Measurements from ENCODE around the gene MAPK8IP1. TPM values are rescaled to one million over a fixed set of nuclear protein-coding genes. Genes with fewer than 3 reads are reported as not detected.

The MAPK8IP1 gene
- total RNA-seq, 1 donor from 2014 or later = 3.7 TPM

DNA sequence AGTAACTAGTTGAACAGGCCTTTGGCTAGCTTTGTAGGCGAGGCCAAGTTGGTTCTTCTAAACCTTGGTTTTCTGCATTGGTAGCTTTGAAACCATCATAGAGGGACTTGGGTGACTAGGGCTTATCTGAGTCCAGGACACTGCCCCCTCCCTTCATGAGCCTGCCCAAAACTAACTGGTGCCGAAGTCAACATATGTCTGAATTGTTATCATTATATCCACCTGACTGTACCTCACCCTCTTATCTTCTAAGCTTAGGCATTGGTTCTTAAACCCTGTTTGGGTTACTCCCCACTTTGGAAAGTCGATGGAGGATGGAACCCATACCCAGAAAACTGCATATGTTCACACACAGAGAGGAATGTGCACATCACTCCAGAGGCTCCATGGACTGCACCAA is 7.6 kb upstream of the MAPK8IP1 start:
- no peak for TF ChIP-seq EZH2 (IDR thresholded peaks at IDR 0.05)
- TF ChIP-seq, protein P1, sequence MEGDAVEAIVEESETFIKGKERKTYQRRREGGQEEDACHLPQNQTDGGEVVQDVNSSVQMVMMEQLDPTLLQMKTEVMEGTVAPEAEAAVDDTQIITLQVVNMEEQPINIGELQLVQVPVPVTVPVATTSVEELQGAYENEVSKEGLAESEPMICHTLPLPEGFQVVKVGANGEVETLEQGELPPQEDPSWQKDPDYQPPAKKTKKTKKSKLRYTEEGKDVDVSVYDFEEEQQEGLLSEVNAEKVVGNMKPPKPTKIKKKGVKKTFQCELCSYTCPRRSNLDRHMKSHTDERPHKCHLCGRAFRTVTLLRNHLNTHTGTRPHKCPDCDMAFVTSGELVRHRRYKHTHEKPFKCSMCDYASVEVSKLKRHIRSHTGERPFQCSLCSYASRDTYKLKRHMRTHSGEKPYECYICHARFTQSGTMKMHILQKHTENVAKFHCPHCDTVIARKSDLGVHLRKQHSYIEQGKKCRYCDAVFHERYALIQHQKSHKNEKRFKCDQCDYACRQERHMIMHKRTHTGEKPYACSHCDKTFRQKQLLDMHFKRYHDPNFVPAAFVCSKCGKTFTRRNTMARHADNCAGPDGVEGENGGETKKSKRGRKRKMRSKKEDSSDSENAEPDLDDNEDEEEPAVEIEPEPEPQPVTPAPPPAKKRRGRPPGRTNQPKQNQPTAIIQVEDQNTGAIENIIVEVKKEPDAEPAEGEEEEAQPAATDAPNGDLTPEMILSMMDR (IDR thresholded peaks at IDR 0.05) = no peak
- no peak for TF ChIP-seq EZH2phosphoT487 (IDR thresholded peaks at IDR 0.05)
- no peaks in the 10 kb centered on the region for H3K9me3 ChIP-seq (ENCODE audit: low read depth)
- no peaks in the 10 kb centered on the region for H3K36me3 ChIP-seq
- H4K20me1 ChIP-seq (ENCODE audit: low read depth) = no peaks in the 10 kb centered on the region
- H3K4me3 ChIP-seq = no peak overlapping the region
- H3F3A ChIP-seq (ENCODE audit: low read depth) = peaks cover 4% of the 10 kb centered on the region
- no peak overlapping the region for H3K9ac ChIP-seq
- no peak for DNase-seq (ENCODE audit: low spot score)
- H3K27ac ChIP-seq = no peak overlapping the region
- H3K27me3 ChIP-seq = no peaks in the 10 kb centered on the region
- peaks cover 4% of the 10 kb centered on the region for H3K36me3 Mint-ChIP-seq
- H3K27me3 Mint-ChIP-seq (ENCODE audit: insufficient read depth, low read depth) = no peaks in the 10 kb centered on the region
- peaks cover 14% of the 10 kb centered on the region for H3K4me1 Mint-ChIP-seq
- no peaks in the 10 kb centered on the region for H3K79me2 ChIP-seq (ENCODE audit: low read depth)
- no peaks in the 10 kb centered on the region for H3K9me3 Mint-ChIP-seq
- H3K4me3 Mint-ChIP-seq = no peak overlapping the region
- no peak overlapping the region for H3K27ac Mint-ChIP-seq
- peaks cover 20% of the 10 kb centered on the region for H3K4me1 ChIP-seq
- no peak overlapping the region for H2AFZ ChIP-seq (replicated peaks)
- no peak overlapping the region for H3K4me2 ChIP-seq

DNA sequence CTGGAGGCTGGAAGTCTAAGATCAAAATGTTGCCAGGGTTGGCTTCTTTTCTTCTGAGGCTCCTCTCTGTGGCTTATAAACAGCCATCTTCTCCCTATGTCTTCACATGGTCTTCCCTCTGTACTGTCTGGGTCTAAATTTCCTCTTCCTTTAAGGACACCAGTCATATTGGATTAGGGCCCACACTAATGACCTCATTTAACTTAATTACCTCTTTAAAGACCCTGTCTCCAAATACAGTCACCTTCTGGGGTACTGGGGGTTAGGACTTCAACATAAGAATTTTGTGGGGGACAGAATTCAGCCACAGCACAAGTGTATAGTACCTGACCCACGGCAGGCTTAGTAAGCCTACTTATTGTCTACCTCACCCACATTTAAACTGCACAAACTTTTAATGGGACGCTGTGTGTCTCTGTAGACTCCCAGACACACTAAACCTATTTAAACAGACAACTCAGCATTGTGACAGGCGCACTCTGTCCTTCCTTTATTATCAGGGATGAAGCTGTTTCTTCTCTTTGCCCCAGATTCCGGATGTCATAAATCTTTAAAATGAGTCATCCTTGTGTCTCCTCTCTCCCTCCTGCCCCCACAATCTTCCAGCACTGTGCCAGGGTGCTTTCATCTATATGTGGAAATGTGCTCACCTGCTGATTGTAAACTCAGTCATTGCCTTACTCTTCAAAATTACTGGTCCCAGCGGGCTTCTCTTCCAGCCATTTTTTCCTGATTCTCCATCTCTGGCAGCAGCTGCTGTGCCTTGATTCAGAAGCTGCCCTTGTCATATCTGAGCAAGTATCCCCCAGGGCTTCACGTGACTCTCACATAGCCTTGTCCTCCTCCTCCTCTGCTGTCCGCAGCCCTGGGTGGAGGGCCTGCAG is 5.4 kb upstream of the MAPK8IP1 start:
- Mint-ChIP-seq H3K9me3 (no peaks in the 10 kb centered on the region), H3K27ac (no peak overlapping the region)
- no peak overlapping the region for H3K9ac ChIP-seq

DNA sequence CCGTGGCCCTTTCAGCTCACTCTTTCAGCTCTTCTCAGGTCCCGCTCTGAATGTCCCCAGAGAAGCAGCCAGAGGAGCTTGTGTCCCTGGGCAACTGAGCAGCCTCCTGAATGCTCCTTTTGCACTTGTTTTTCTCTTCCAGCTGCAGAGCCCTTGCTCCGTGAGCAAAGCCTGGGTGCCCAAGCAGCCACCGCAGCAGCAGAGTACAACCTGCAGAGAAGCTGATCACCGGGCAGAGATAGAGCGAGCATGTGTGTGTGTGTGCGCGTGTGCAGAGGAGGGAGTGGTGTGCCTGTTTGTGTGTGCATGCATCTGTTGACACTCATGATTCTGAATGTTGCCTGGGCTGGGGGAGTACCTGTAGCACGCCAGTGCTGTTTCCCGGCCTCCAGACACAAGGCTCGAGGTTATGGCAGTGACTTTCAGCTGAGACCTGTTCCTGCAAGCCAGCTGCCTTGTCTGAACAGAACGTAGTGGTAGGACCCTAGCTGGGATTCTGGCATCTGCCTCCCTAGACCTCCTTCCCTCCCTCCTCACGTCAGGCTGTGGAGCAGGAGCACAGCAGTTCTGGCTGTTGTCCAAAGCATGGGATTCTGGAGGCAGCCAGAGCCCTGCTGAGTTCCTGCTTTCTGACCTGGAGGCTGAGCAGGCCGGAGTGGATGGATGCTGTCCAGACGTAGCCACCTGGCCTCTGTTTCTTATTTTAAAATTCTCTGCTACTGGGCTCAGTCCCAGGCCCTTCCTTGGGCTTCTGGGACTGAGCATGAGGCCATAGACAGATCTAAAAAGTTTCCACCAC is 4.5 kb upstream of the MAPK8IP1 start:
- H3K4me3 Mint-ChIP-seq = no peak overlapping the region
- no peaks in the 10 kb centered on the region for H3K9me3 ChIP-seq (ENCODE audit: low read depth)
- no peak overlapping the region for H3K9ac ChIP-seq
- no peak overlapping the region for H3K27ac ChIP-seq
- DNase-seq (ENCODE audit: low spot score) = no peak
- H4K20me1 ChIP-seq (ENCODE audit: low read depth) = peaks cover 22% of the 10 kb centered on the region
- H3K27me3 ChIP-seq = peaks cover 2% of the 10 kb centered on the region
- no peaks in the 10 kb centered on the region for H3K79me2 ChIP-seq (ENCODE audit: low read depth)
- H3K4me1 Mint-ChIP-seq = peaks cover 19% of the 10 kb centered on the region
- no peak overlapping the region for H3K4me2 ChIP-seq
- peaks cover 14% of the 10 kb centered on the region for H3K4me1 ChIP-seq
- TF ChIP-seq EZH2phosphoT487 (IDR thresholded peaks at IDR 0.05) = no peak
- TF ChIP-seq, protein P1 (IDR thresholded peaks at IDR 0.05) = no peak
- H2AFZ ChIP-seq (replicated peaks) = no peak overlapping the region
- no peak overlapping the region for H3K27ac Mint-ChIP-seq
- H3F3A ChIP-seq (ENCODE audit: low read depth) = peaks cover 10% of the 10 kb centered on the region
- no peaks in the 10 kb centered on the region for H3K9me3 Mint-ChIP-seq
- peaks cover 6% of the 10 kb centered on the region for H3K27me3 Mint-ChIP-seq (ENCODE audit: insufficient read depth, low read depth)
- no peak overlapping the region for H3K4me3 ChIP-seq
- no peaks in the 10 kb centered on the region for H3K36me3 ChIP-seq
- peaks cover 4% of the 10 kb centered on the region for H3K36me3 Mint-ChIP-seq

More for the DNA sequence above, 5.4 kb upstream of the MAPK8IP1 start:
- DNase-seq (ENCODE audit: low spot score) = no peak
- H4K20me1 ChIP-seq (ENCODE audit: low read depth) = peaks cover 20% of the 10 kb centered on the region
- peaks cover 8% of the 10 kb centered on the region for H3F3A ChIP-seq (ENCODE audit: low read depth)
- H3K27me3 Mint-ChIP-seq (ENCODE audit: insufficient read depth, low read depth) = peaks cover 4% of the 10 kb centered on the region
- no peaks in the 10 kb centered on the region for H3K36me3 ChIP-seq
- H3K4me2 ChIP-seq = no peak overlapping the region
- H3K4me3 ChIP-seq = no peak overlapping the region
- no peak overlapping the region for H3K27ac ChIP-seq
- H2AFZ ChIP-seq (replicated peaks) = no peak overlapping the region
- H3K4me1 ChIP-seq = peaks cover 20% of the 10 kb centered on the region
- no peaks in the 10 kb centered on the region for H3K79me2 ChIP-seq (ENCODE audit: low read depth)
- no peaks in the 10 kb centered on the region for H3K9me3 ChIP-seq (ENCODE audit: low read depth)
- TF ChIP-seq, protein P1 (IDR thresholded peaks at IDR 0.05) = no peak
- TF ChIP-seq EZH2 (IDR thresholded peaks at IDR 0.05) = no peak
- TF ChIP-seq EZH2phosphoT487 (IDR thresholded peaks at IDR 0.05) = no peak
- H3K4me1 Mint-ChIP-seq = peaks cover 21% of the 10 kb centered on the region
- peaks cover 4% of the 10 kb centered on the region for H3K36me3 Mint-ChIP-seq
- no peaks in the 10 kb centered on the region for H3K27me3 ChIP-seq
- H3K4me3 Mint-ChIP-seq = no peak overlapping the region

All from neural progenitor cell (in vitro differentiated cells).